GM23338 (cell line): ENCODE data around the gene LAPTM4A.

Experiments used
- CTCF ChIP-seq, 2 experiments: fragments of 200-600 bp in 1 of 2; sonication (generic) in 1 of 2; conservative IDR thresholded peaks; 2 replicates each; pipeline versions ENCODE4 v1.5.1 to v1.6.1; 2016 to 2017; ENCODE audit warnings: antibody characterized with exemption in 2 of 2, low read depth in 2 of 2, mild to moderate bottlenecking in 2 of 2, moderate library complexity in 1 of 2
- JUNB ChIP-seq: IDR thresholded peaks from one replicate; pipeline ENCODE4 v1.6.1; 2016; ENCODE audit warnings: antibody characterized with exemption; ENCODE audit not compliant: unreplicated experiment

GRCh38 chr2:20080428-20080827, 29.0 kb upstream of the LAPTM4A start:
- TF ChIP-seq CTCF (conservative IDR thresholded peaks at IDR 0.05; ENCODE audit: low read depth in 2 of 2) (no peak), JUNB (no peak)
